Measurements from ENCODE around the gene HSD11B1L.
"Not testable (repeated sequence)": the region's sequence is repeated elsewhere in the genome, so short reads cannot be mapped to it uniquely, and the experiment has no call there.

GRCh38 chr19:5733172-5733571, 52.3 kb downstream of the HSD11B1L start:
- TF ChIP-seq CTCF, POLR2A (IDR thresholded peaks at IDR 0.05): not testable (repeated sequence)

Data from esophagus squamous epithelium (tissue), 4 donors.